ENCODE measurements around the gene CFAP54.

The CFAP54 gene

DNA sequence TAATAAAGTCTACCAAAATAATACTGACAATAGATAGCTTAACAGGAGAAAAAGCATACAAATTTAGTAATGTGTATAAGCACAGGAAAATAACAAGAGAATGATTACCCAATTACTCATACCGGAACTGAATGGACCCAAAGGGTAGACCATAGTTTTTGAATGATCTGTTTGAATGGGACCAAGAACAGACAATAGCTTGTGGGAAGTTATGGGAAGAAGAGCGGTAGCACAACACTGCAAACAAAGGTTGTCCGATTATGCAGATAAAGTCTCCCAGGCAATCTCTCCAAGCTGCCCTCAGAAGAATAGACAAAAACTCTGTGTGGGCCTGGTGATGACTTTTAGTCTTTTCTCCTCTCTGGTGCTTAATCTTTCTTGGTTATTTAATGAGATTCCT is 321.1 kb downstream of the CFAP54 start:
- no peak for TF ChIP-seq CTCF (IDR thresholded peaks at IDR 0.05; ENCODE audit: extremely low read depth, missing control alignments)
- no peak for DNase-seq (ENCODE audit: low spot score)

DNA sequence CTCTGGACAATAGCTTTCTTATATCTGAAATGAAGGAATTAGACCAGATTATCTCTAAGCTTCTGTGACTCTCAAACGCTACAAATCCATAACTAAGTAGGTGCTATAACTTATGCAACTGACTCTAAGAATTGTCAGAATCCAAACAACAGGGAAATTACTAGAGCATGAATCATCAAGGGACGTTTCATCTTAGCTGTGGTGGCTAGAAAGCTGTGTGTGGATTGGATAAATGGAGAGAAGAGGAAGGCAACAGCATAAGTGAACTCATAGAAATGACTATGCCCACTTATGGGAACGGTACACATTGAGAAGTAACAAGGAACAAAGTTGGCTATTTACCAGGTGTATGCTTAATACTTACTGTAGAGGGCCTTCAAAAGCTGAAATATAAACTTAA is 321.7 kb downstream of the CFAP54 start:
- DNase-seq (ENCODE audit: low spot score) = no peak
- no peak for TF ChIP-seq CTCF (IDR thresholded peaks at IDR 0.05; ENCODE audit: extremely low read depth, missing control alignments)

DNA sequence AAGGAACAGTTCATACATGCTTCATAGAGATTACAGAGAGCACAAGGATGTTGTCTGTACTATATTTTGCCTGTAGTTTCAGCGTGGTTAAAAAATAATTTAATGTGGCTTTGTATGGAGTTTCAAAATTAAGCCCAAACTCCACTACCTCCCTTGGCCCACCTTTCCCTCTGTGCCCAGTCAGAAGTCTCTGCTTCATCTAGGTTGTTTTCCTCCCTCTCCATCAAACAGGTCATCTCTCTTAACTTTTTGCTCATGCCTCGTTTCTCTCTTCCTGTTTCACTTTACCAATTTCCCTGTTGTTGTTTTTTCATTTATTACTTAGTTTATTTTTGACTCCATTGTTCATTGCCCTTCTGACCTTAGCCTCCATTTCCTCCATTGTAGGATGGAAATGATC is 322.8 kb downstream of the CFAP54 start:
- no peak for DNase-seq (ENCODE audit: low spot score)
- no peak for TF ChIP-seq CTCF (IDR thresholded peaks at IDR 0.05; ENCODE audit: extremely low read depth, missing control alignments)

- TF ChIP-seq CTCF (IDR thresholded peaks at IDR 0.05; ENCODE audit: extremely low read depth, missing control alignments) = no peak
- DNase-seq (ENCODE audit: low spot score) = no peak
Observed at GRCh38 chr12:96814200-96814599, 324.8 kb downstream of the CFAP54 start.

DNA sequence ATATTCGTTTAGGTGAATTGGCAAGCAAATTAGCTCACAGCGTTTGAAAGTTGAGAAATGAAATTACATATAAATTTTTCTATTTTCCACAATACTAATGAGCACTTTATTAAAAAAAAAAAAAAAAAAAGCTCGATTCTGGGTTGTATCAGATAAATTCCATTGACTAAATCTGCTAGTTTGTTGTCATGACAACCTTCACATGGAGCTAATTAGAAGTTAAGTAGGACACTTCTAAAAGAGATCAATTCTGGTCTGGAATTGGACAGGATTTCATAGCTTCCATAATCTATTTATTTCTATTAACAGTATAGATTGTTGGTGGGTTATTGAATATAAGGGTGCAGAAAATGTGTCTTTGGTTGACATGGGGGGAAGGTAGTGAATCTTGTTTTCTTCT is 332.2 kb downstream of the CFAP54 start:
- no peak for DNase-seq (ENCODE audit: low spot score)

GRCh38 chr12:96822641-96823040 is 333.3 kb downstream of the CFAP54 start:
- no peak for TF ChIP-seq CTCF (IDR thresholded peaks at IDR 0.05; ENCODE audit: extremely low read depth, missing control alignments)
- DNase-seq (ENCODE audit: low spot score) = no peak

More for the DNA sequence above, 332.2 kb downstream of the CFAP54 start:
- TF ChIP-seq CTCF (IDR thresholded peaks at IDR 0.05; ENCODE audit: extremely low read depth, missing control alignments) = no peak

DNA sequence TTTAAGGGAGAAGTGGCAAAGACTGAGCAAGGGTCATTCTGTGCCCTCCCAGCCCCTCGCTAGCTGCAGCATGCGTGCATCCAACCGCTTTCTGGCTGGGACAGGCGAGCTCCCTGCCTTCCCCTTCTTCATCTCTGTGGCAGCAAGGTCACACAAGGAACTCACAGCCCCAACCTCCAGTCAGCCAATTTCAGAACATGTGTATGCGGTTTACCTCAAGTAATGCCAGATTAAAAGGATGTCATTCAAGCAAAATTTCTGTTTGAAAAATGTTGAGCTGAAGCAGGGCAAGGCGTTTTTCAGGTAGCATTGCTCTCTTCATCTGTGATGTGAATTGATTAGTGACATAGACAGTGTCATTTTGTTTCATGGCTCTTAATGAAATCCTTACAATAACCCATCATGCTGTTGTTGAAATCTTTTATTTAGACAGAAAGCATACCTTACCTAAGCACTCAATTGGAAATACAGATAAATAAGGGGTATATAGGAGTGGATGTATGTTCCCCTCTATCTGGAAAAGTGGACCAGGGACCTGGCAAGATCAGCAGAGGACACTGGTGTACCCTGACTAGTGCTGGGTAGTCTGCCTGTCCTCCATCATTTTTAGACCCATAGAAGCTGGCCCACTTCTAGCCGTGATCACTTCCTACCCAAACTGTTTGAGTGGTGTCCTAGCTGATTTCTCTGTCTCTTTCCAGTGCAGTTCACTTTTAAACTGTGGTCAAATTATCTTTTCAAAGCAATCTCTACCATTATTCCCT is 334.9 kb downstream of the CFAP54 start:
- DNase-seq (ENCODE audit: low spot score) = no peak
- no peak for TF ChIP-seq CTCF (IDR thresholded peaks at IDR 0.05; ENCODE audit: extremely low read depth, missing control alignments)

Data from GM20000 (cell line).